Measurements from ENCODE around the gene RAB7A.

DNA sequence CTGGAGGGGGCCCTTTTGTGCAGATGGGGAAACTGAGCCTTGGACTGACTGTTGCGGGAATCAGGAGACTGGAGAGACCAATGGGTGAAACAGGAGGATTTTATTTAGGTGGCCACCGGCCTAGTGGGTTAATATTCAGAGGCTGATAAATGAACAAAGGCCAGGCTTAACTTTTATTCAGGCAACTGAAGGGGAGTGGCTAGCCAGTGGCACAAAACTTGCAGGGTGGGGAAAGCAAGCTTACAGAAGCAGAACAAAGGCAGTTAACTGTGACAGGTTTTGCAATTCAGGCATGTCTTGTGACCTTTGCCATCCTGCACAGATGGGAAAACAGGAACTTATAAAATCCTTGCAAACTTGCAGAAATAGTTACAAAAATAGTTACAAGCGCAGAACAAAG is 128.5 kb downstream of the RAB7A start:
- no peak for TF ChIP-seq POLR2A (IDR thresholded peaks at IDR 0.05)
- TF ChIP-seq, protein P1, sequence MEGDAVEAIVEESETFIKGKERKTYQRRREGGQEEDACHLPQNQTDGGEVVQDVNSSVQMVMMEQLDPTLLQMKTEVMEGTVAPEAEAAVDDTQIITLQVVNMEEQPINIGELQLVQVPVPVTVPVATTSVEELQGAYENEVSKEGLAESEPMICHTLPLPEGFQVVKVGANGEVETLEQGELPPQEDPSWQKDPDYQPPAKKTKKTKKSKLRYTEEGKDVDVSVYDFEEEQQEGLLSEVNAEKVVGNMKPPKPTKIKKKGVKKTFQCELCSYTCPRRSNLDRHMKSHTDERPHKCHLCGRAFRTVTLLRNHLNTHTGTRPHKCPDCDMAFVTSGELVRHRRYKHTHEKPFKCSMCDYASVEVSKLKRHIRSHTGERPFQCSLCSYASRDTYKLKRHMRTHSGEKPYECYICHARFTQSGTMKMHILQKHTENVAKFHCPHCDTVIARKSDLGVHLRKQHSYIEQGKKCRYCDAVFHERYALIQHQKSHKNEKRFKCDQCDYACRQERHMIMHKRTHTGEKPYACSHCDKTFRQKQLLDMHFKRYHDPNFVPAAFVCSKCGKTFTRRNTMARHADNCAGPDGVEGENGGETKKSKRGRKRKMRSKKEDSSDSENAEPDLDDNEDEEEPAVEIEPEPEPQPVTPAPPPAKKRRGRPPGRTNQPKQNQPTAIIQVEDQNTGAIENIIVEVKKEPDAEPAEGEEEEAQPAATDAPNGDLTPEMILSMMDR (IDR thresholded peaks at IDR 0.05) = no peak
